GM21723 (cell line): ENCODE measurements around the gene NPR1.
A peak's percentile ranks its signal among the peaks of the same experiment; 100 is the strongest.
"Not testable (repeated sequence)": the region's sequence is repeated elsewhere in the genome, so short reads cannot be mapped to it uniquely, and the experiment has no call there.

Experiments used
- ATAC-seq: cut with Tn5 transposase; IDR thresholded peaks from one replicate; pipeline ENCODE4 v1.9.1; 2021; ENCODE audit warnings: mild to moderate bottlenecking, moderate library complexity; ENCODE audit not compliant: unreplicated experiment

The NPR1 gene

DNA sequence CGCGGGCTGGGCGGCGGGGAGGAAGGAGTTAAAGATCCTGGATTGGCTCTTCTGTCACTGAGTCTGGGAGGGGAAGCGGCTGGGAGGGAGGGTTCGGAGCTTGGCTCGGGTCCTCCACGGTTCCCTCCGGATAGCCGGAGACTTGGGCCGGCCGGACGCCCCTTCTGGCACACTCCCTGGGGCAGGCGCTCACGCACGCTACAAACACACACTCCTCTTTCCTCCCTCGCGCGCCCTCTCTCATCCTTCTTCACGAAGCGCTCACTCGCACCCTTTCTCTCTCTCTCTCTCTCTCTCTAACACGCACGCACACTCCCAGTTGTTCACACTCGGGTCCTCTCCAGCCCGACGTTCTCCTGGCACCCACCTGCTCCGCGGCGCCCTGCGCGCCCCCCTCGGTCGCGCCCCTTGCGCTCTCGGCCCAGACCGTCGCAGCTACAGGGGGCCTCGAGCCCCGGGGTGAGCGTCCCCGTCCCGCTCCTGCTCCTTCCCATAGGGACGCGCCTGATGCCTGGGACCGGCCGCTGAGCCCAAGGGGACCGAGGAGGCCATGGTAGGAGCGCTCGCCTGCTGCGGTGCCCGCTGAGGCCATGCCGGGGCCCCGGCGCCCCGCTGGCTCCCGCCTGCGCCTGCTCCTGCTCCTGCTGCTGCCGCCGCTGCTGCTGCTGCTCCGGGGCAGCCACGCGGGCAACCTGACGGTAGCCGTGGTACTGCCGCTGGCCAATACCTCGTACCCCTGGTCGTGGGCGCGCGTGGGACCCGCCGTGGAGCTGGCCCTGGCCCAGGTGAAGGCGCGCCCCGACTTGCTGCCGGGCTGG, at the start of gene NPR1:
TSS of gene NPR1 (plus strand) at position 170 of the 818 bp plus-strand sequence. CDS start at position 591, 421 bp downstream.
- ATAC-seq: no peak

DNA sequence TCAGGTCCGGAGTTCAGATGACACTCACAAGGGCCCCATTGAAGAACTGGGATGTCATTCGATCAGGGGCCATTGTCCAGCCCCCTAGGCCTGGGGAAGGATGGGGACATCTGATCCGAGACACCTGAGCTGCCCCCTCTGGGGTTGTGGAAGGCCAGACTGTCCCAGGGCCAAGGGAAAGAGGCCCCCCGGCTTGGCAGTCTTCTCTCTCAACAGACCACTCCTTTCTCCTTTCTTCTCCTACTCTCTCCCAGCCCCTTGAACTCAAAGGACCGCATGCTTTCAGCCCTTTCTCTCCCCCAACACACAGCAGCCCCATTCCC, 49.2 kb upstream of the NPR1 start:
- no peak for ATAC-seq

DNA sequence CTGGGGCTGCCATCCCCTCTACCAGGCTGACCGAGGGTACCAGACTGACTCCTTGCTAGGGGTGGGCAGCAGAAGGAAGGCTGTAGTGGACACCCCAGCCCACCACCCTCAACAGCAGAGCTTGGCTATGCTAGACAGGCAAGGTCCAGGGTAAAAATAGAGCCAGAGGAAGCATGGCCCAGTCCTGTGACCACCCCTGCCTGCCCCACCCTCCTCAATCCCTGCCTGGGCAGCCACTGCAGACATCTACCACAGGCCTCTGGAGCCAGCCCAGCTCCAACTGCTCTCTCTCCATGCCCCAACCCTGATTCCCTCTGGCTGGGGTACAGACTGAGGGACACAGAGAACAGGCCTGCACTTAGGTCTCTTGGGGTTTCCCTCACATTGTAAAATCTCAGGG, 48.5 kb upstream of the NPR1 start:
- ATAC-seq: no peak

GRCh38 chr1:153630384-153630783, 48.1 kb upstream of the NPR1 start:
- ATAC-seq: no peak

DNA sequence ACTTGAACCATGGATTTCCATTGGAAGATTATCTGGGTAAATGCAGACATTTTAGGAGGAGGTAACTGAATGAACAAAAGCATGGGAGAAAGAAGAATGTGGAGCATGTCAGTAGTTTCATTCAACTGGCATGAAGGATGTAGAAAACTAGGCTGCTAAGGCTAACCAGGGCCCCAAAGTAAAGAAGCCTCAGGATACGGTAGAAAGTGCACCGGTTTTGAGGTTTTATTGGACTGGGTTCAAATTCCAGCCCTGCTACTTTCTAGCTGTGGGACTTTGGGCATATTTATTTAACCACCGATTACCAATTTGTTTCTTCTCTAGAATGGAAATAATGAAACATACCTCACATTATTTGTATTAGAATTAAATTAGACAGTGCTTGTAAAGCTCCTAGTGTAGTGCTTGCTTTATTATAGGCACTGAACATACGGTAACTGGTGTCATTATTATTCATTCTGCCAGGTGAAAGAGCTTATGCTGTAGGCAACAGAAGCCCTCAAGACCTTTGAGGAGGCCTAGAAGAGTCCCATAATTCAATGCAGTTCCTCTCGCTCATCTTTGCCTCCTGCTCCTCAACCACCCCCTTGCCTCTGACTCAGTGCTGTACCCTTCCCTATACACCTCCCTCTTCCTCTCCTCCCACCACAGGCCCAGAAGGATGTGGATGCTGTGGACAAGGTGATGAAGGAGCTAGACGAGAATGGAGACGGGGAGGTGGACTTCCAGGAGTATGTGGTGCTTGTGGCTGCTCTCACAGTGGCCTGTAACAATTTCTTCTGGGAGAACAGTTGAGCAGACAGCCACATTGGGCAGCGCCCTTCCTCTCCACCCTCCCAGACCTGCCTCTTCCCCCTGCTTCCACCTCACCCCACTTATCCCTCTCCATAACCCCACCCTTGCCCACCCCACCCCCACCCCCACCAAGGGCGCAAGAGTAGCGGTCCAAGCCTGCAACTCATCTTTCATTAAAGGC, 47.2 kb upstream of the NPR1 start:
- ATAC-seq: no peak

DNA sequence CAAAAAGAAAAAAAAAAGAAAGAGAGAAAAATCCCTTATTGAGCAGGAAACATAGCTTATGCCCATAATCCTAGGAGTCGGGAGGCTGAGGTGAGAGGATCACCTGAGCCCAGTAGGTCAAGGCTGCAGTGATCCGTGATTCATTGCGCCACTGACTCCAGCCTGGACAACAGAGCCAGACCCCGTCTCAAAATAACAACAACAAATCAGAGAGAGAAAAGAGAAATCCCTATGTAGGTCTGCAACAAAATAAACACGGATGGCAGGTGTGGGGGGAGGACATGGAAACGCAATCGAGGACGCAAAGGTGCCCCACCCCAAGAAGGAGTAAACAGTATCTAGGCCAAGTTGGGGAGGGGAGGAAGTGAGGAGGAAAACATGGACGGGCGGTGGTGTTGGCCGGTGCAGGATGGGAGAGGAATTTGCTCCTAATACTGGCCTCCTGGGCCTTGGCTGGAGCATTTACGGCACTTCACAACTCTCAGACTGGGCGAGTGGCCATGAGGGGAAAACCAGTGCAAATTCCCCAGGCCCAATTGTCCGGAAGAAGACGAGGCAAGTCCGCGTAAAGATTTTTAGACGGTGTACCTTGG, 45.2 kb upstream of the NPR1 start:
- no peak for ATAC-seq

GRCh38 chr1:153633754-153634665, 44.5 kb upstream of the NPR1 start, which contains the start of gene CHTOP:
Gene CHTOP, plus strand, starts transcription at chr1:153634066. Its CDS starts 2,523 bp downstream, at chr1:153636589.
- ATAC-seq: peak; percentile 90

GRCh38 chr1:153635872-153636271, 42.6 kb upstream of the NPR1 start:
- no peak for ATAC-seq

- no peak for ATAC-seq
These were observed 42.2 kb upstream of the NPR1 start for GRCh38 chr1:153636312-153636711.

- no peak for ATAC-seq
These were observed 40.2 kb upstream of the NPR1 start for GRCh38 chr1:153638261-153638660.

DNA sequence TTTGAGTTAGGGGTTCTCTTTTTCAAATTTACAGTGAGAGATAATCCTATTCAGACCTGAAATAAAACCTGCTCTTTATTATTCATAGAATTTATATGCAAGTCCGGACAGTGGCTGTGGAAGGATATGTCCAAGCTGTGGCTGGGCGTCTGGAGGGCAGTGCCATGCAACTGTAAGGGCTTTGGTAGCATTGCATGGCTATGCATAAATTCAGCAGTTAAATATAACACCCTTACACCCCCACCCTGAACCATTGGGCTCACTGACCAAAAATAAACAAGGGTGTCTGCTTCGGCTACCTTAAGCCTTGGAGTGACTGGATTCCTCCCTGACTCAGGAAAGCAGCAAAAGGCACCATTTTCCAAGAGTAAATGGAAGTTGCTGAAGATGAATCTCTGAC, 39.2 kb upstream of the NPR1 start:
- no peak for ATAC-seq

- ATAC-seq: not testable (repeated sequence)
These were observed 38.3 kb upstream of the NPR1 start for GRCh38 chr1:153640213-153640612.

- no peak for ATAC-seq
These were observed 37.6 kb upstream of the NPR1 start for GRCh38 chr1:153640861-153641260.

DNA sequence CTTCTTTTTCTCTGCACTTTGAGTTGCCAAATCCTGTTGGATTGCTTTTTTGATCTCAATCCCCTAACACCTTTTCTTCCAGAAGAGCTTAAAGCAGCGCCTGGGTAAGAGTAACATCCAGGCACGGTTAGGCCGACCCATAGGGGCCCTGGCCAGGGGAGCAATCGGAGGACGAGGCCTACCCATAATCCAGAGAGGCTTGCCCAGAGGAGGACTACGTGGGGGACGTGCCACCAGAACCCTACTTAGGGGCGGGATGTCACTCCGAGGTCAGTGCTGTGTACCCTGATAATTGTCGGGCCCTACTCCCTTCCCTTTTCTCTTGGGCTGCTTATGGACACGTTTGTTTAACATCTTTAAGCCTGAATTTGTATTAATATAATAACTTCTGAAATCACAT, 36.3 kb upstream of the NPR1 start:
- ATAC-seq: no peak

DNA sequence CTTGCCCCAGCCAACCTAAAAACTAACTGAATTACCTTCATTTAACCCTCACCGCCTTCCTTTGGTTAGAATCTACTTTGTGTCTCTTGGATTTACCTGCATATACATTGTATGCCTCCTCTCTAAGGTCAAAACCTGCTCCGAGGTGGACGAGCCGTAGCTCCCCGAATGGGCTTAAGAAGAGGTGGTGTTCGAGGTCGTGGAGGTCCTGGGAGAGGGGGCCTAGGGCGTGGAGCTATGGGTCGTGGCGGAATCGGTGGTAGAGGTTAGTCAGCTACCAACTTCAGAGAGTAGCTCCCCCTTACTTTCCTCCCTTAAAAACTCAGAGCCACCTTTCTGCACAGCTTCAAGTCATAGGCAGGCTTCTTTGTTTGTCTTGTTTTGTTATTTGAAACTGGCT, 35.4 kb upstream of the NPR1 start:
- ATAC-seq: no peak

GRCh38 chr1:153643816-153644215, 34.7 kb upstream of the NPR1 start:
- no peak for ATAC-seq

GRCh38 chr1:153646672-153647345, 31.7 kb upstream of the NPR1 start:
- no peak for ATAC-seq

DNA sequence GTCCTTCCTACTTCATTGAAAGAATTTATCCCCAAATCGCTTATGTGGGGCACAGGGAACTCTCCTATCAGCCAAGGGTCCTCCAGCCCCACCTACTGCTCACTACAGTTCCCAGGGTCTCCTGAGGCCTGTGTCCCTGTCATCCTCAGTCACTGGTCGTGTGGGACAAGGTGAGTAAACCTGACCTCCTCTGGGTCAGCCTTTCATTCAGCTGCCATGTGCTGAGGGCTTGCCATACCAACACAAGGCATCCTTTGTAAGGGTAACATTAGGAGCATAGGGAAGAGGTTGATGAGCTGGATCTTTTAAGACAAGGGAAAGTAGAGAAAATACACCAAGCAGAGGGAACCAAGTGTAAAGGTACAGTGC, 31.2 kb upstream of the NPR1 start:
- ATAC-seq: no peak

DNA sequence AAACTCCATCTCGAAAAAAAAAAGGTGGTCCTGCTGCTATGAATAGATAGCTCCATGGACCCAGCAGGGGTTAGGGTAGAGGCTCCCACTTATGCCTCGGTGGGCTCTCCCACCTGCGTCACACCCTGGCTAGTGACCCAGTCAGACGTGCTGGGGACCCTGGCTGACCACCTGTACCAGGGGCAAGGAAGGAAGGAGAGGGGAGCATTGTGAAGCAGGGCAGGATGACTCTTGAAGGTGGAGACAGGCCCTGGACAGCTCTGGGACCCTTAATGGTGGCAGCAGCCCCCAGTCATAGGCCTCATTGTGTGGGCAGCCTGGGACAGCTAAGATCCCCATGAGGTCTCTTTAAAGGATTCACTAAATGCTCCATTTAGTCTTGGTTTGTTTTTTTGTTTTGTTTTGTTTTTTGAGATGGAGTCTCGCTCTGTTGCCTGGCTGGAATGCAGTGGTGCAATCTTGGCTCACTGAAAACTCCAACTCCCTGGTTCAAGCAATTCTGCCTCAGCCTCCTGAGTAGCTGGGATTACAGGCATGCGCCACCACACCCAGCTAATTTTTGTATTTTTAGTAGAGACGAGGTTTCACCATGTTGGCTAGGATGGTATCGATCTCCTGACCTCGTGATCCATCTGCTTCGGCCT, 30.4 kb upstream of the NPR1 start:
- no peak for ATAC-seq
